Endometrial microvascular endothelial cells (primary cell): ENCODE measurements around the gene RAI14. TPM values are rescaled to one million over a fixed set of nuclear protein-coding genes. Genes with fewer than 3 reads are reported as not detected.
"Not testable (repeated sequence)": the region's sequence is repeated elsewhere in the genome, so short reads cannot be mapped to it uniquely, and the experiment has no call there.

Experiments used
- in situ Hi-C: cut with HindIII; loops from 2 replicates; pipeline ENCODE4 v1.10.0; 2017; ENCODE audit warnings: low sequenced_read_pairs, low pct_unique_long_range_greater_than_20kb; ENCODE audit errors: inconsistent ontology term
- total RNA-seq: library from RNA; depleted of rRNA; stranded (reverse); fragments of >200 nt; gene quantifications from one replicate; pipeline ENCODE4 v1.2.3, GENCODE V29; 2015; ENCODE audit errors: inconsistent ontology term

RAI14 gene
- total RNA-seq, 1 donor from 2014 or later, result 126 TPM

DNA sequence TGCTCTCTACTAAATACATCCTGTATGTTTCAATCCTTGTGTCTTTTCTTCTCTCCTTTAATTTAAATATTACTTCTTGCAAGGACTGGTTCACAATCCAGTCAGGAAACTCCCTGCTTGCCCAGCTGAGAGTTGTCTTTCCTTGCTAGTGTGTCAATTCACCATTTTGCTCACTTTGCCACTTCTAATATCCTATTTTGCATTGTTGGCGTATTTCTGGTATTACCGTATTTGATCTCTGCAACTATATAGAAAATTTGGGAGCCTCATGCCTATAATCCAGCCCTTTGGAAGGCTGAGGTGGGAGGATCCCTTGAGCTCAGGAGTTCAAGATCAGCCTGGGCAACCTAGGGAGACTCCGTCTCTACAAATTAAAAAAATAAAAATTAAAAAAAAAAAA lies 92.3 kb downstream of the RAI14 start:
- in situ Hi-C loops, result no loop called here

DNA sequence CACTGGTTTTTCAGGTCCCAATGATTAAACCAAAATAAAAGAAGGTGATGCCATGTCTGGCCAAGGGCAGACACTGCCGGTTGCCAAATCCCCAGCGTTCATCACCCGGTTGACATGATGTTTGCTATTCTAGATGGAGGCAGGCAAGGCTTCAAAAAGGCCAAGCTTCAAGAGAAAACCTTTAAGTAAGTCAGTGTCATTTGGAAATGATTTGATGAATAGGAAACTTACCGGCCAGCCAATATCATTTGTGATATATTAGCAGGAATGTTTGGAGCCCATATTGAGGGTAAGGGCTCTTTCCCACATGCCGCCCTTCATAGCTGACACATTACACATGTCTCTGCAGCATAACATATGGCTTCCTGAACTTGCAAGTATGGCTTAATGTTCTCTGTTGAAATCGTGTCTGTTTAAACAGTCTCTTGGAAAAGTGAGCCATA lies 93.3 kb downstream of the RAI14 start:
- in situ Hi-C loops, result no loop called here

DNA sequence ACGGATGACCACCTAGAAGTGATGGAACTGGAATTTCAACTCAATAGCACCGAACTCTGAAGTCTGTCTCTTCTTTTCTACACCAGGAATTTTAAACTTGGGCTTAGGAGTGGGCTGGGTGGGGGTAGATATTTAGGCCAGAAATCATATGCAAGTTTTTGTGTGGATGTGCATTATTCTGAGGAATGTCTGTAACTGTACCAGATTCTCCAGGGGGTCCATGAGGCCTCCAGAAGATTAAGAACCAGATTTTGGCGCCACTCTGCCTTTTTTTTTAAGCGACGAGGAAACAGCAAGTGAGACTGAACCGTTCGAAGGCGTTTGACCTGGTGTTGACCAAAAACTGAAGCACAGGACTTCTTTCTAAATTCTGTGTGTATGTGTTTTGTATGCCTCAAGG lies 94.1 kb downstream of the RAI14 start:
- in situ Hi-C loops, result no loop called here

DNA sequence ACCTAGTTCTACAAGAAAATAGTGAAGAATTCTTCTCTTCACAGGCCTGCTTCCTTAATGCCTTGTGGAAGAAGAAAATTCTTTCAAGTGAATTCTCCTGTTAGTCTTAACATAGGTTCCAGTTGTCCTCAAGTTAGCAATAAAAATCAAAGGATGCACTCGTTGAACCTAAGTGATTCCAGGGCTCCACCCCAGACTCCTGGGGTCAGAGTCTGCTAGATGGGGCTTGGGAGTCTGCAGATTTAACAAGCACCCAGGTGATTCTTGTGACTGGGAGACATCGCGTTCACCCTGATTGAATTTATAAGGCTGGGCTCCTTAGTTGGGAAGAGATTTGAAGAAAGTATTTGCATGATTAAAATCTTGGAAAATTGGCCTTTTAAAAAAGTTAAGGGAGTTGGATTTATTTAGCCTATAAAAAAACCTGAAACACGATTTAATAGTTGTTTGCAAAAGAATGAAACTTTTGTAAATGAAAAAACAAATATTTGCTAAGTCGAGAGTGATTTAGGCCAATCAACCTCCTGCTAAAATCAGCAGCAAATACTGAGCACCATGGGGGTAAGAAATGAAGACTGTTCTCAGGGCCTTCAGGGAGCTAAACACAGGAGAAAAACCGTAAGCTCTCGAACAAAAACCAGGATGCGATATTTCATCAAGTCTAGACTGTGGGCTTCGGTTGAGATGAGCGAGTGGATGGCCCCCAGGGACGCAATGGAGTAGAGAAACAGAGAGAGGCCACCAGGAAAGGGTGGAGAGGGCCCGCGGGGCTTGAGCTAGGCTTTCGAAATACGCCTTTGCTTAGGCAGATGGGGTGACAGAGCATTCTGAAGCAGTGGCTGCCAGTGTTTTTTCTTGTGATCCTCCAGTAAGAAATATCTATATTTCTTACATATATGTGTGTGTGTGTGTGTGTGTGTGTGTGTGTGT lies 95.9 kb downstream of the RAI14 start:
- in situ Hi-C loops, result no loop called here

DNA sequence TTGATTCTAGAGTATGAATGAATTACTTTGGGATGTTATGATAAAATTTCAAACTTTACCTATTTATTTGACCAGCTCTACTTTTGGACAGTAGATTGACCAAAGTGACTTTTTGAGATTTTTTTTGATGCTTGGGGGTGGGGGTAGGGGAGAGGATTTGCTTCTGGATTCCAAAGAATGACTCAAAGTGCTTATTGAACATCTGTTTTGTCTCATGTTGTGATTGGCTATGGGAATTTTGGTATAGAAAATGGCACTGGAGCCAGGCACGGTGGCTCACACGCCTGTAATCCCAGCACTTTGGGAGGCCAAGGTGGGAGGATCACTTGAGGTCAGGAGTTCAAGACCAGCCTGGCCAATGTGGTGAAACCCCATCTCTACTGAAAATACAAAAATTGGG lies 97.1 kb downstream of the RAI14 start:
- in situ Hi-C loops, result not testable (repeated sequence)

DNA sequence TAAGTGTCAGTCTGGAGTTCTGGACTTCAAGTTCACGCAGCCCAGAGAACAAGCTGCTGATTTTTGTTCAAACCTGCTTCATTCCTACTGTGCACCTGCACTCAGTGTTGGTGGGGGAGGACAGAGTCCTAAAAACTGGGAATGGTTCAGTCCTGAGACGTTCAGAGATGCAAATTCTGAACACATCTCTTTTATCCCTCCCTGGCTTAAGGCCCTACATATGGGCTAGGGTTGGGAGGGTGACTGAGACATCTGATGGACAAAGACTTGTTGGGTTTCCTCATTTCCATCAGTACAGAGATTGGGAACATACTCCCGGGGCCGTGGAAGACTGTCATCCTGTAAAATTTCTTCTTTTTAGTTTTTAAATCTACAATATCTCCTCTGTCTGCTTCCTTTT lies 99.8 kb downstream of the RAI14 start:
- in situ Hi-C loops, result no loop called here

DNA sequence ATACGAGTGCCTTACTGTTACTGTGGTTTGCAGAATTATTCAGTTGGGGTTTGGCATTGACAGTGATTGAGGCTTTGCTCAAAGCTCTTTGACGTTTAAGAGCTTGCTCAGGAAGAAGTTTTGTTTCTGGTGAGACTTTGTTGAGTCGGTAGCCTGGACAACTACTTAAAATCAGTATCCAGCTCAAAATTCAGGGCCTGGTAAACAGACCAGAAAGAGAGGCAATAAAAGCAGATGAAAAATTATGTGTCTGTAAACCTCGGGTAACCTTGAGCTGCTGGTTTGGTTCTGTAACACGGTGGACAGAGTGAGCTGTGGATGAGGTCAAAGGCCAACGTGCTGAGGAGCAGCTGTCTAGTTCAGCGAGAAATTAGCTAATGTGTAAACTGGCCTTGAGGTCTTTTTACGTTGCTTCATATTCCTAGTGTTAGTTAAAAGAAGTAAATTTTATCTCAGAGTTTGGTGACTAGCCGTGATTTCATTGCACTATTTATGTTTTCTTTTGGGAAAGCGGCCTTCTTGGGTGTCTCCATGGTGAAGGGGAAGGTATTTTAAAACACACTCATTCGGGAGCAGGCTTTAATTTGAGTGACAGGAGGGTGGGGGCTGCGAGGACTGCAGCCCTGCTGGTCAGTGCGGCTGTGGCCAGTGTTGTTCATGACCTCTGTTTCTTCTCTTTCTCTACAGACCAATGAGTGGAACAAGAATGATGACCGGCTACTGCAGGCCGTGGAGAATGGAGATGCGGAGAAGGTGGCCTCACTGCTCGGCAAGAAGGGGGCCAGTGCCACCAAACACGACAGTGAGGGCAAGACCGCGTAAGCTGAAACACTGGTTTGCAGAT lies 100.9 kb downstream of the RAI14 start:
- in situ Hi-C loops, result no loop called here

DNA sequence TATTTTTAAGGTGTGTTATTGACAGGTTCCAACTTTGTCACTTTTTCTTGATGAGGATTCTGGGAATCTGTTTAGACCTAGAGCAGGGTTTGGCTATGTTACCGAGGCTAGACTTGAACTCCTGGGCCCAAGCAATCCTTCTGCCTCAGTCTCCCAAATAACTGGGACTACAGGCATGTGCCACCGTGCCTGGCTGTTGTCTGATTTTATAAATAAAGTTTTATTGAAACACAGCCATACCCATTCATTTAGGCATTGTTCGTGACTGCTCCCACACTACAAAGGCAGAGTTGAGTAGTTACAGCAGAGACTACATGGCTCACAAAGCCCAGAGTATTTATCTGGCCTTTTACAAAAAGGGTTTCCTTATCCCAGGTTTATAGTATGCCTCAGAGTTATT lies 102.4 kb downstream of the RAI14 start:
- in situ Hi-C loops, result no loop called here

DNA sequence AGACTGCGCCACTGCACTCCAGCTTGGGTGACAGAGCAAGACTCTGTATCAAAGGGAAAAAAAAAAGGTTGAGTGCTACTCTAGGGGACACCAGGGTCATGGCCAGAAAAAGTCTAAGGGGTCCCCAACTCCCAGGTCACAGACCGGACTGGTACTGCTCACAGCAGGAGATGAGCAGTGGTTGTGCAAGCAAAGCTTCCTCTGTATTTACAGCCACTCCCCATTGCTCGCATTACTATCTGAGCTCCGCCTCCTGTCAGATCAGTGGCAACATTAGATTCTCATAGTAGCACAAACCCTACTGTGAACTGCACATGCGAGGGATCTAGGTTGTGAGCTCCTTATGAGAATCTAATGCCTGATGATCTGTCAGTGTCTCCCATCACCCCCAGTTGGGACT lies 103.1 kb downstream of the RAI14 start:
- in situ Hi-C loops, result not testable (repeated sequence)

DNA sequence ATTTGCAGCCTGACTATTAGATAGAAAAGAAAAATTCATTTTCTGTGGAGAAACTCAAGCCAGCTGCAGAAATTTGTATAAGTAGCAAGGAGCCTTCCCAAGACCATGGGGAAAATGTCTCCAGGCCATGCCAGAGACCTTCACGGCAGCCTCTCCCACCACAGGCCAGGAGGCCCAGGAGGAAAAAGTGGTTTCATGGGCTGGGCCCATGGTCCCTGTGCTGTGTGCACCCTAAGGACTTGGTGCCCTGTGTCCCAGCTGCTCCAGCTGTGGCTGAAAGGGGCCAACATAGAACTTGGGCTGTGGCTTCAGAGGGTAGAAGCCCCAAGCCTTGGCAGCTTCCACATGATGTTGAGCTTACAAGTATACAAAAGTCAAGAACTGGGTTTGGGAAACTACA lies 109.5 kb downstream of the RAI14 start:
- in situ Hi-C loops, result no loop called here

DNA sequence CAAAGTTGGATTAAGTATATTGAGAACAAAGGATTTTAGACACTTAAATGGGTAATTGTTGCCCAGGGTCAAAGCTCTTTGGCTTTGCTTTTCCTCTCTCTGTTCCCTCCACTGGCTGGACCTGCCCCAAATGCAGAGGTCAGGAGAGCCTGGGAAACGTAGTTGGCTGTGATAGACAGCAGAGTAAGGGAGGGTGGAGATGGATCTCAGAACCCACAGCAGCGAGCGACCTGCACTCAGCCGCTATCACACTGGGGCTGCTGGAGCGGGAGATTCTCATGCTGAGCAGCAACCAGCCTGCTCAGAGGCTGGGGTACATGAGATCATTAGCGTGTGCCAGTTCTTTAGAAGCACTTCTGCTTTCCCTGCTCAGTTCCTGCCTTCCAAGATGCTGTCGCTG lies 111.1 kb downstream of the RAI14 start:
- in situ Hi-C loops, result no loop called here

DNA sequence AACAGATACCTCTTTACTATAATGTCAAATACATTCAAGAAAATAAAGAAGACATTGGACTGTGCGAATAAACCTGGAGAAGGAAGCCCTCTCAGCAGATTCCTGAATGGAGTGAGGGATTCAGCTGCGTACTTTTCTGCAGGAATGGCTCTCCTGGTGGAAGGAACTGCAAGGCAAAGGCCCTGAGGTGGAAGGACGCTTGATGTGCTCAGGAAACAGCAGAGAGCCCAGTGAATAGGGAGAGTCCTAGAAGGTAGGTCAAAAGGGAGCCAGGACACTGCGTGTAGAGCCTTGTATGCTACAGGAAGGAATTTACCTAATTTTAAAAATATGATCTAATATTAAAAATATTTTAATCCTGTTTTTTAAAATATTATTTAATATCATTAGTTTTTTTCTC lies 114.4 kb downstream of the RAI14 start:
- in situ Hi-C loops, result no loop called here

DNA sequence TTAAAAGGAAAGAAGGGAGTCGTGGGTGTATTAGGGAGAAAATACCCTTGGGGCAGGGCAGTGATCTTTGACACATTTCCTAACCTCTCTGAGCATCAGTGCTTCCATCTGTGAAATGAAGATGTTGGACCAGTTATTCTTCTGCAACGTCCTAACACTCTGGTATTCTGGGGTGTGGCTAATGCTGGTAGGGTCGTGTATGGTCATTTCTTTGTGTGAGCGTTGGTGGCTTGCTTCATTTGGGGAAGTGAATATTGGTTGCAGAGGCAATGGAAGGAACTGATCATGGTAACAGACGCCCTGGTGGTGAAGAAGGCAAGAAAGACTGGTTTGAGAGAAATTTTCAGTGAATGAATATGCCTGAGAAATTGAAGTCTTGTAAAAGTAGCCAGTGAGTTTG lies 114.9 kb downstream of the RAI14 start:
- in situ Hi-C loops, result no loop called here

DNA sequence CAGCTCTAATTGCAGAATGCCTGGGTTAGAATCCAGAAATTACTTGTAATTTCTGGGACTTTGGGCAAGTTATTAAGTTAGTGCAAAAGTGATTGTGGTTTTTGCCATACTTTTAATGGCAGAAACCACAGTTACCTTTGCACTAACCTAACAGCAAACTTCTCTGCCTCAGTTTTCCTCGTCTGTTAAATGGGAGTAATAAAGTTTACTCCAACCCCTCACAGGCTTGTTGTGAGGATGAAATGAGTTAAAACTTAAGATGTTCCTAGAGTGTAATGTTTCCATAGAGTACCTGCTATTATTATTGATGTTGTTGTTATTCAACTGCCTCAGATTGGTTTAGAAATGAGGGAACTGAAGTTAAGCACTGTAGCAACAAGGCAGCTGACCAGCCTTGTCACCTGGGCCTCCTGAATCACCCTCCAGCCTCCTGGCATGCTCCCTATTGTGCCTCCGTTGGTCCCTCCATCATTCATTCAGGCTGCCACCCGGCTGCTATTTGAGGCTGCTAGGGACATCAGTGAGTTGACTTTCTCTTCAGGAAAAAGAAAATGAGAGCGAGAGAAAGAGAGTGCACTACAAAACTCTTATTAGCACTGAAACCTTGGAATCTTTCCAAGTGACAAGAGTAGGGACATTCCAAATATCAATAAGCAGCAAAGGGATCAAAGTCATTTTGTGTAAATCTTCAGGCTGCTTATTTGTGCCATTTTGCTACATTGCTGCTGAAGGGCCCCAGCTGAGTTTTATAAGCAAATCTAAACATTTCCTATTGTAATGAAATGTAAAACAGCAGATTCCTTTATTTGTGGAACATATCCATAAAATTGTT lies 116.4 kb downstream of the RAI14 start:
- in situ Hi-C loops, result no loop called here

DNA sequence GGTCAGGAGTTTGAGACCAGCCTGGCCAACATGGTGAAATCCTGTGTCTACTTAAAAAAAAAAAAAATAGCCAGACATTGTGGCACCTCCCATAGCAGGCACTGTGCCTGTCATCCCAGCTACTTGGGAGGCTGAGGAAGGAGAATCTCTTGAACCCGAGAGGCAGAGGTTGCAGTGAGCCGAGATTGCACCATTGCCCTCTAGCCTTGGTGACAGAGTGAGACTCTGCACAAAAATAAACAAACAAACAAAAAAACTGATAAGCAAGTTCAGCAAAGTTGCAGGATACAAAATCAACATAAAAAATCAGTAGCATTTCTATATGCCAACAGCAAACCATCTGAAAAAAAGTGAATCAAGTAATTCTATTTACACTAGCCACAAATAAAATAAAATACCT lies 118.0 kb downstream of the RAI14 start:
- in situ Hi-C loops, result no loop called here

DNA sequence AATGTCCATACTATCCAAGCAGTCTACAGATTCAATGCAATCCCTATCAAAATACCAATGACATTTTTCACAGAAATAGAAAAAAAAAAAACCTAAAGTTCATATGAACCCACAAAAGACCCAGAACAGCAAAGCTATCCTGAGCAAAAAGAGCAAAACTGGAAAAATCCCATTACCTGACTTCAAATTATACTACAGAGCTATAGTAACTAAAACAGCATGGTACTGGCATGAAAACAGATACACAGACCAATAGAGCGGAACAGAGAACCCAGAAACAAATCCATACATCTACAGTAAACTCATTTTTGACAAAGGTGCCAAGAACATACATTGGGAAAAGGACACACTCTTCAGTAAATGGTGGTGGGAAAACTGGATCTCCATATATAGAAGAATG lies 118.5 kb downstream of the RAI14 start:
- in situ Hi-C loops, result not testable (repeated sequence)

DNA sequence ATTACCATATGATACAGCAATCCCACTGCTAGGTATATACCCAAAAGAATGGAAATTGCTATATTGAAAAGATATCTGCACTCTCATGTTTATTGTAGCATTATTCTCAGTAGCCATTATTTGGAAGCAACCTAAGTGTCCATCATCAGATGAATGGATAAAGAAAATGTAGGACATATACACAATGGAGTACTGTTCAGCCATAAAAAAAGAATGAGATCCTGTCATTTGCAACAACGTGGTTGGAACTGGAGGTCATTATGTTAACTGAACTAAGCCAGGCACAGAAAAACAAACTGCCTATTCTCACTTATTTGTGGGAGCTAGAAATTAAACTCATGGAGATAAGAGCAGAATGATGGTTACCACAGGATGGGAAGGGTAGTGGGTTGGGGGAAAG lies 119.8 kb downstream of the RAI14 start:
- in situ Hi-C loops, result no loop called here

DNA sequence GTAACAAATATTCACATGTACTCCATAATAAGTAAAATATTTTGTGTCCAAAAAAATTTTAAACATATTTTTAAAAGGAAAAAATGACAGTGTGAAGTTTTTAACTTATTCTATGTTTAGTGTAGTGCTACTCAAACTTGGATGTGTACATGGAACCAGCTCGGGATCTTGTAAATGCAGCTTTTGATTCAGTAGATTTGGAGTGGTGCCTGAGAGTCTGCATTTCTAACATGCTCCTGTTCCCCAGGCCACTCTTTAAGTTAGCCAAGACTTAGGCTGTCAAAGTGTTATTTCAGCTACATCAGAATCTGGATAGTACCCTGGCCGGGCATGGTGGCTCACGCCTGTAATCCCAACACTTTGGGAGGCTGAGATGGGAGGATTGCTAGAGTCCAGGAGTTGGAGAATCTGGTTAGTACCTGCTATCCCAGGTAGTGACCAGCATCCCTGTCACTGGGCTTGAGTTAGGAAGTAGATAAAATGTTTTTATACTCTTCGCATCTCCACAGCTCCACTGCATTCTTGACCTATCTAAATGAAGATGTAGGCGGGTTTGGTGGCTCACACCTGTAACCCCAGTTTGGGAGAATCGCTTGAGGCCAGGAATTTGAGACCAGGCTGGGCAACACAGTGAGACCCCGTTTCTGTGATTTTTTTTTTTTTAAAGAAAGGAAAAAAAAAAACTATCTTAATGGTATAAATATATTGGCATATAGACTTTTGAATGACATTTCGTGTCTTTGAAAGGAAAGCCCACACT lies 122.1 kb downstream of the RAI14 start:
- in situ Hi-C loops, result no loop called here
